NCI-H510A treated with DMSO at 0.1 percent for 48 hours (cell line): ENCODE measurements around the gene RAB28.
"Not testable (repeated sequence)": the region's sequence is repeated elsewhere in the genome, so short reads cannot be mapped to it uniquely, and the experiment has no call there.

Source experiments
- DNase-seq: peaks from one replicate; lab custom pipeline; 2025; lab: John Stamatoyannopoulos, UW

Gene RAB28

GRCh38 chr4:13445841-13446790, 38.0 kb downstream of the RAB28 start:
- DNase-seq = no peak

GRCh38 chr4:13441506-13441905, 42.6 kb downstream of the RAB28 start:
- no peak for DNase-seq

- DNase-seq = no peak
Observed at GRCh38 chr4:13436962-13437361, 47.2 kb downstream of the RAB28 start.

GRCh38 chr4:13432453-13432852, 51.7 kb downstream of the RAB28 start:
- no peak for DNase-seq

GRCh38 chr4:13430834-13431568, 53.1 kb downstream of the RAB28 start:
- DNase-seq = no peak

- DNase-seq = no peak
Observed at GRCh38 chr4:13427599-13428325, 56.4 kb downstream of the RAB28 start.

- no peak for DNase-seq
Observed at GRCh38 chr4:13415068-13415785, 68.9 kb downstream of the RAB28 start.

GRCh38 chr4:13413729-13414437, 70.3 kb downstream of the RAB28 start:
- no peak for DNase-seq

- no peak for DNase-seq
Observed at GRCh38 chr4:13411942-13412341, 72.2 kb downstream of the RAB28 start.

GRCh38 chr4:13409324-13409723, 74.8 kb downstream of the RAB28 start:
- DNase-seq = no peak

- not testable (repeated sequence) for DNase-seq
Observed at GRCh38 chr4:13406156-13406555, 78.0 kb downstream of the RAB28 start.

GRCh38 chr4:13403833-13404232, 80.3 kb downstream of the RAB28 start:
- DNase-seq = no peak

GRCh38 chr4:13403326-13403725, 80.8 kb downstream of the RAB28 start:
- no peak for DNase-seq

GRCh38 chr4:13399257-13399656, 84.9 kb downstream of the RAB28 start:
- no peak for DNase-seq

GRCh38 chr4:13396161-13396560, 88.0 kb downstream of the RAB28 start:
- DNase-seq = no peak

- not testable (repeated sequence) for DNase-seq
Observed at GRCh38 chr4:13389901-13390300, 94.2 kb downstream of the RAB28 start.

GRCh38 chr4:13386405-13387107, 97.6 kb downstream of the RAB28 start:
- DNase-seq = no peak

- no peak for DNase-seq
Observed at GRCh38 chr4:13384055-13384454, 100.1 kb downstream of the RAB28 start.

- no peak for DNase-seq
Observed at GRCh38 chr4:13378973-13379759, 105.0 kb downstream of the RAB28 start.

- DNase-seq = no peak
Observed at GRCh38 chr4:13371048-13371447, 113.1 kb downstream of the RAB28 start.
